Measurements from ENCODE around the gene ACTR3.

The ACTR3 gene

GRCh38 chr2:114006460-114006859 is 116.6 kb downstream of the ACTR3 start:
- FAIRE-seq (no peak), DNase-seq (ENCODE audit: insufficient read length, low spot score) (no peak)
- TF ChIP-seq POLR2A (IDR thresholded peaks at IDR 0.05; ENCODE audit: low read depth, low read length) (no peak), SPI1 (IDR thresholded peaks at IDR 0.05; ENCODE audit: low read depth, low read length) (no peak), POLR2AphosphoS5 (IDR thresholded peaks at IDR 0.05; ENCODE audit: low read depth, low read length) (no peak), PAX5 (IDR thresholded peaks at IDR 0.05; ENCODE audit: insufficient read depth, low read length, severe bottlenecking) (no peak), TAF1 (IDR thresholded peaks at IDR 0.05; ENCODE audit: low read depth, low read length) (no peak), POU2F2 (IDR thresholded peaks at IDR 0.05; ENCODE audit: low read depth, low read length) (no peak)

- no peak for FAIRE-seq
Observed at GRCh38 chr2:114007436-114007835, 117.5 kb downstream of the ACTR3 start.

GRCh38 chr2:114008720-114009119 is 118.8 kb downstream of the ACTR3 start:
- FAIRE-seq (no peak), DNase-seq (ENCODE audit: insufficient read length, low spot score) (no peak)
- TF ChIP-seq PAX5 (IDR thresholded peaks at IDR 0.05; ENCODE audit: insufficient read depth, low read length, severe bottlenecking), result no peak

More at GRCh38 chr2:114007436-114007835, 117.5 kb downstream of the ACTR3 start:
- no peak for TF ChIP-seq SPI1 (IDR thresholded peaks at IDR 0.05; ENCODE audit: low read depth, low read length)
- no peak for TF ChIP-seq POLR2AphosphoS5 (IDR thresholded peaks at IDR 0.05; ENCODE audit: low read depth, low read length)
- TF ChIP-seq POU2F2 (IDR thresholded peaks at IDR 0.05; ENCODE audit: low read depth, low read length), result no peak
- no peak for TF ChIP-seq POLR2A (IDR thresholded peaks at IDR 0.05; ENCODE audit: low read depth, low read length)
- TF ChIP-seq TAF1 (IDR thresholded peaks at IDR 0.05; ENCODE audit: low read depth, low read length), result no peak
- no peak for TF ChIP-seq PAX5 (IDR thresholded peaks at IDR 0.05; ENCODE audit: insufficient read depth, low read length, severe bottlenecking)
- no peak for DNase-seq (ENCODE audit: insufficient read length, low spot score)

GRCh38 chr2:114009205-114009944 is 119.5 kb downstream of the ACTR3 start:
- DNase-seq (ENCODE audit: insufficient read length, low spot score) (no peak), FAIRE-seq (no peak)
- TF ChIP-seq SPI1 (IDR thresholded peaks at IDR 0.05; ENCODE audit: low read depth, low read length) (no peak), POLR2A (IDR thresholded peaks at IDR 0.05; ENCODE audit: low read depth, low read length) (no peak), POLR2AphosphoS5 (IDR thresholded peaks at IDR 0.05; ENCODE audit: low read depth, low read length) (no peak), TAF1 (IDR thresholded peaks at IDR 0.05; ENCODE audit: low read depth, low read length) (no peak), POU2F2 (IDR thresholded peaks at IDR 0.05; ENCODE audit: low read depth, low read length) (no peak), PAX5 (IDR thresholded peaks at IDR 0.05; ENCODE audit: insufficient read depth, low read length, severe bottlenecking) (no peak)

- FAIRE-seq (no peak), DNase-seq (ENCODE audit: insufficient read length, low spot score) (no peak)
- TF ChIP-seq POU2F2 (IDR thresholded peaks at IDR 0.05; ENCODE audit: low read depth, low read length) (no peak), POLR2AphosphoS5 (IDR thresholded peaks at IDR 0.05; ENCODE audit: low read depth, low read length) (no peak), TAF1 (IDR thresholded peaks at IDR 0.05; ENCODE audit: low read depth, low read length) (no peak), POLR2A (IDR thresholded peaks at IDR 0.05; ENCODE audit: low read depth, low read length) (no peak), PAX5 (IDR thresholded peaks at IDR 0.05; ENCODE audit: insufficient read depth, low read length, severe bottlenecking) (no peak), SPI1 (IDR thresholded peaks at IDR 0.05; ENCODE audit: low read depth, low read length) (no peak)
Observed at GRCh38 chr2:114010001-114010400, 120.1 kb downstream of the ACTR3 start.

- FAIRE-seq (no peak), DNase-seq (ENCODE audit: insufficient read length, low spot score) (no peak)
- TF ChIP-seq POLR2A (IDR thresholded peaks at IDR 0.05; ENCODE audit: low read depth, low read length) (no peak), POLR2AphosphoS5 (IDR thresholded peaks at IDR 0.05; ENCODE audit: low read depth, low read length) (no peak), PAX5 (IDR thresholded peaks at IDR 0.05; ENCODE audit: insufficient read depth, low read length, severe bottlenecking) (no peak), POU2F2 (IDR thresholded peaks at IDR 0.05; ENCODE audit: low read depth, low read length) (no peak), SPI1 (IDR thresholded peaks at IDR 0.05; ENCODE audit: low read depth, low read length) (no peak), TAF1 (IDR thresholded peaks at IDR 0.05; ENCODE audit: low read depth, low read length) (no peak)
Observed at GRCh38 chr2:114011713-114012112, 121.8 kb downstream of the ACTR3 start.

All from GM12891 (cell line).